HepG2 (cell line): ENCODE measurements around the gene SLC22A31. TPM values are rescaled to one million over a fixed set of nuclear protein-coding genes. Genes with fewer than 3 reads are reported as not detected.

Experiments used
- EZH2 ChIP-seq: conservative IDR thresholded peaks from 2 replicates; pipeline ENCODE4 v1.6.1; 2012; ENCODE audit warnings: mild to moderate bottlenecking, low read depth, low read length, moderate library complexity
- HNRNPH1 ChIP-seq: fragments of 200-400 bp; formaldehyde crosslinking; optimal IDR thresholded peaks from 2 replicates; pipeline ENCODE3; 2017; ENCODE audit warnings: mild to moderate bottlenecking, low read depth, low read length
- IRX3 ChIP-seq: sonication (generic); formaldehyde crosslinking; IDR thresholded peaks from 2 replicates; pipeline ENCODE4 v1.8.1; 2023; ENCODE audit warnings: mild to moderate bottlenecking, low read depth, missing genetic modification reagents, borderline replicate concordance
- NCOA1 ChIP-seq: sonication (generic); formaldehyde crosslinking; IDR thresholded peaks from 2 replicates; pipeline ENCODE4 v1.9.0; 2021; ENCODE audit warnings: missing genetic modification reagents
- NFAT5 ChIP-seq: sonication (generic); formaldehyde crosslinking; IDR thresholded peaks from 2 replicates; pipeline ENCODE4 v1.4.0; 2020; ENCODE audit warnings: missing genetic modification reagents
- PHF5A ChIP-seq: IDR thresholded peaks from one replicate; pipeline ENCODE4 v1.6.1; 2018; ENCODE audit warnings: low read depth, missing genetic modification reagents; ENCODE audit not compliant: unreplicated experiment
- RBAK ChIP-seq: sonication (generic); formaldehyde crosslinking; IDR thresholded peaks from 2 replicates; pipeline ENCODE4 v1.5.1; 2020; ENCODE audit warnings: mild to moderate bottlenecking, missing genetic modification reagents
- REXO4 ChIP-seq: sonication (generic); formaldehyde crosslinking; IDR thresholded peaks from 2 replicates; pipeline ENCODE4 v1.8.0; 2022; ENCODE audit warnings: missing genetic modification reagents, mild to moderate bottlenecking, borderline replicate concordance
- TRIM24 ChIP-seq: sonication (generic); formaldehyde crosslinking; IDR thresholded peaks from 2 replicates; pipeline ENCODE4 v1.8.0; 2022; ENCODE audit warnings: mild to moderate bottlenecking, missing genetic modification reagents
- ZNF3 ChIP-seq: IDR thresholded peaks from 2 replicates; pipeline ENCODE4 v1.7.0; 2017; ENCODE audit warnings: inconsistent platforms
- ZNF407 ChIP-seq: sonication (generic); formaldehyde crosslinking; IDR thresholded peaks from one replicate; pipeline ENCODE4 v1.5.1; 2020; ENCODE audit warnings: mild to moderate bottlenecking, missing genetic modification reagents; ENCODE audit errors: not compliant biosample characterization
- ZNF580 ChIP-seq: IDR thresholded peaks from 2 replicates; pipeline ENCODE4 v1.6.1; 2016; ENCODE audit warnings: low read depth, borderline replicate concordance
- polyA plus RNA-seq, 8 experiments: library from polyadenylated mRNA; depleted of rRNA in 3 of 8; stranded (reverse) in 7 of 8; unstranded in 1 of 8; fragments of >200 nt; fragmentation: Illumina TruSeq in 4 of 8; extraction: Trizol in 4 of 8; gene quantifications; 2 replicates each; pipeline versions ENCODE4 v1.2.1 to v1.2.3, GENCODE V29; 2011 to 2016; ENCODE audit warnings: low read depth in 4 of 8, missing spikeins in 1 of 8, mixed read lengths in 1 of 8; ENCODE audit not compliant: insufficient read depth in 1 of 8
- total RNA-seq, 5 experiments: library from RNA; depleted of rRNA; stranded (reverse); fragments of >200 nt; fragmentation: Illumina TruSeq; extraction: Trizol; gene quantifications; 2 replicates each; pipeline ENCODE4 v1.2.3, GENCODE V29; 2016; ENCODE audit warnings: low read depth in 1 of 5

The SLC22A31 gene
- total and polyA plus RNA-seq, 2 of the 13 experiments (the other 11 are each of a cell fraction or from before 2014, with no cell fraction given), result 67.3 to 83.3 TPM

- TF ChIP-seq ZNF407 (CRISPR knock-in tag), result peak; percentile 98
- TF ChIP-seq REXO4, result peak; percentile 94; the same call in 1 of the 2 replicates
- TF ChIP-seq HNRNPH1, result no peak
- TF ChIP-seq EZH2, result no peak; the same call in 1 of the 2 replicates
- no peak for TF ChIP-seq ZNF3 (CRISPR knock-in tag)
- TF ChIP-seq ZNF580 (CRISPR knock-in tag), result peak; percentile 93
- peak; percentile 64; the same call in 1 of the 2 replicates for TF ChIP-seq TRIM24 (CRISPR knock-in tag)
- peak; percentile 87 for TF ChIP-seq IRX3 (CRISPR knock-in tag)
- peak; percentile 93 for TF ChIP-seq NFAT5
- no peak for TF ChIP-seq NCOA1 (CRISPR knock-in tag)
- TF ChIP-seq RBAK, result no peak
- TF ChIP-seq PHF5A (CRISPR knock-in tag), result no peak
Measured at GRCh38 chr16:89159066-89159849, 41.1 kb downstream of the SLC22A31 start (continued).
